GM23248 (cell line): ENCODE data around the gene ADGRE2. TPM values are rescaled to one million over a fixed set of nuclear protein-coding genes. Genes with fewer than 3 reads are reported as not detected.
"Not testable (repeated sequence)": the region's sequence is repeated elsewhere in the genome, so short reads cannot be mapped to it uniquely, and the experiment has no call there.

Experiments
- DNase-seq: peaks from one replicate; pipeline ENCODE4 v3.0.0-alpha.2; 2015
- H2AFZ ChIP-seq: fragments of 200-600 bp; sonication (generic); 2 replicates; pipeline ENCODE4 v1.6.1; 2016; ENCODE audit warnings: antibody characterized with exemption
- H3F3A ChIP-seq: fragments of 200-600 bp; sonication (generic); 2 replicates; pipeline ENCODE4 v1.6.1; 2016; ENCODE audit warnings: mild to moderate bottlenecking, antibody characterized with exemption, mixed run types; ENCODE audit not compliant: insufficient read depth
- H3K27ac ChIP-seq: fragments of 200-600 bp; sonication (generic); 2 replicates; pipeline ENCODE4 v1.5.1; 2016; ENCODE audit warnings: mild to moderate bottlenecking
- H3K27me3 ChIP-seq: fragments of 200-600 bp; sonication (generic); replicated peaks from 2 replicates; pipeline ENCODE4 v1.6.1; 2016; ENCODE audit warnings: mild to moderate bottlenecking; ENCODE audit not compliant: insufficient read depth
- H3K36me3 ChIP-seq: fragments of 200-600 bp; sonication (generic); 2 replicates; pipeline ENCODE4 v1.6.1; 2016; ENCODE audit warnings: low read depth, mild to moderate bottlenecking
- H3K4me1 ChIP-seq: fragments of 200-600 bp; sonication (generic); 2 replicates; pipeline ENCODE4 v1.6.1; 2016; ENCODE audit warnings: mild to moderate bottlenecking; ENCODE audit not compliant: insufficient read depth
- H3K4me2 ChIP-seq: fragments of 200-600 bp; sonication (generic); one replicate; pipeline ENCODE4 v1.6.1; 2016; ENCODE audit warnings: mild to moderate bottlenecking; ENCODE audit not compliant: unreplicated experiment
- H3K4me3 ChIP-seq: fragments of 200-600 bp; sonication (generic); 2 replicates; pipeline ENCODE4 v1.5.1; 2016; ENCODE audit warnings: mild to moderate bottlenecking
- H3K79me2 ChIP-seq: fragments of 200-600 bp; sonication (generic); 2 replicates; pipeline ENCODE4 v1.6.1; 2016; ENCODE audit warnings: mild to moderate bottlenecking; ENCODE audit not compliant: insufficient read depth
- H3K9ac ChIP-seq: fragments of 200-600 bp; sonication (generic); 2 replicates; pipeline ENCODE4 v1.6.1; 2016; ENCODE audit warnings: mild to moderate bottlenecking
- H3K9me2 ChIP-seq: fragments of 200-600 bp; sonication (generic); 2 replicates; pipeline ENCODE4 v1.6.1; 2016; ENCODE audit warnings: mixed run types, mild to moderate bottlenecking, moderate library complexity; ENCODE audit not compliant: insufficient read depth
- H3K9me3 ChIP-seq: fragments of 200-600 bp; sonication (generic); one replicate; pipeline ENCODE4 v1.6.1; 2017; ENCODE audit warnings: low read depth
- H4K20me1 ChIP-seq: fragments of 200-600 bp; sonication (generic); 2 replicates; pipeline ENCODE4 v1.6.0; 2016; ENCODE audit not compliant: insufficient read depth
- EZH2 ChIP-seq: fragments of 200-600 bp; sonication (generic); IDR thresholded peaks from 2 replicates; pipeline ENCODE4 v1.6.1; 2018; ENCODE audit warnings: antibody characterized with exemption, mild to moderate bottlenecking; ENCODE audit not compliant: insufficient read depth, poor library complexity, severe bottlenecking
- EZH2phosphoT487 ChIP-seq: fragments of 200-600 bp; sonication (generic); IDR thresholded peaks from 2 replicates; pipeline ENCODE4 v1.6.1; 2018; ENCODE audit warnings: antibody characterized with exemption, moderate library complexity, mild to moderate bottlenecking, low read depth; ENCODE audit not compliant: insufficient read depth
- WGBS, 2 experiments: methylation state at CpG; one replicate each; pipeline ENCODE4 v1.1.6; 2015 to 2017; ENCODE audit warnings: low lambda C conversion rate in 2 of 2, low coverage in 1 of 2; ENCODE audit errors: missing lambda C conversion rate in 2 of 2; 5-methylcytosine and 5-hydroxymethylcytosine counted together
- in situ Hi-C: fragments of 300-500 bp; cut with MboI; formaldehyde crosslinking; loops from 2 replicates; pipeline ENCODE4 v1.15.0; 2020
- polyA plus RNA-seq: library from polyadenylated mRNA; unstranded; fragments of >200 nt; fragmentation: Nextera tagmentation; extraction: Ambion mirVana; gene quantifications from 2 replicates; pipeline ENCODE4 v1.2.1, GENCODE V29; 2016
- total RNA-seq: library from RNA; depleted of rRNA; stranded (reverse); fragments of >200 nt; shearing (Covaris generic); gene quantifications from 2 replicates; pipeline ENCODE4 v1.2.3, GENCODE V29; 2014

ADGRE2 gene
- total and polyA plus RNA-seq, 2 experiments from 2014 or later, result 0.05 TPM; not detected in 1

DNA sequence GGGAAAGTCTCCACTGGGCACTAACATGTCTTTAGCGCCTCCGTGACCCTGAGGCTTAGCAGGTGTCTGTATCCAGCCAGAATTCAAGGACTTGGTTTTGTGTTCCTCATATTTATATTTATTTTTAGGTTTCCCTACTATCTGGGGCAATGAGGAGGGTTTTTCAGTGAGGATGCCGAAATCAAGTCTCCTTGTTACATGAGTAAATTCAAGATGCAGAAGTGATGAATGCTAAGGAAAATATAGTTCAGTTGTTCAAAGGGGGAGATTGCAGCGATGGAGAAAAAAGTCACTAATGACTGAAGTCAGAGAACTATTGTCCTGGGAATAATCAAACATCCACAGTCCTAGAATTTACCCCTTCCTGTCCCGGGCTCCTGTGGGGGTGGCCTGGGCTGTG, 791 bp upstream of the ADGRE2 start:
- no peaks in the 10 kb centered on the region for H3F3A ChIP-seq
- H3K4me1 ChIP-seq, result no peaks in the 10 kb centered on the region

GRCh38 chr19:14777645-14778044, 715 bp downstream of the ADGRE2 start:
- in situ Hi-C loops, H3K4me2 ChIP-seq, H3K9ac ChIP-seq, H3K27me3 ChIP-seq, H2AFZ ChIP-seq, H3K4me3 ChIP-seq, DNase-seq, H3F3A ChIP-seq, H3K27ac ChIP-seq, H3K36me3 ChIP-seq, H3K4me1 ChIP-seq, H3K9me2 ChIP-seq, H3K79me2 ChIP-seq, H3K9me3 ChIP-seq, H4K20me1 ChIP-seq: not testable (repeated sequence)
- 42 to 54% methylated on average over 4 of the region's 4 CpGs for WGBS, 2 experiments

More for the DNA sequence above, 791 bp upstream of the ADGRE2 start:
- H2AFZ ChIP-seq, result no peak overlapping the region
- H3K4me2 ChIP-seq, result no peak overlapping the region
- H3K9me3 ChIP-seq, result no peaks in the 10 kb centered on the region
- H3K27ac ChIP-seq, result no peak overlapping the region
- no peaks in the 10 kb centered on the region for H4K20me1 ChIP-seq
- no peak overlapping the region for H3K4me3 ChIP-seq
- no peak overlapping the region for H3K9ac ChIP-seq
- no peak for DNase-seq
- WGBS, 2 experiments, result 9 to 11% methylated on average over 5 of the region's 5 CpGs
- no peaks in the 10 kb centered on the region for H3K36me3 ChIP-seq
- no peaks in the 10 kb centered on the region; the same call in 1 of the 2 replicates for H3K27me3 ChIP-seq
- in situ Hi-C loops, result no loop called here
- no peaks in the 10 kb centered on the region for H3K79me2 ChIP-seq
- no peak for TF ChIP-seq EZH2phosphoT487
- no peak for TF ChIP-seq EZH2
- no peaks in the 10 kb centered on the region for H3K9me2 ChIP-seq

DNA sequence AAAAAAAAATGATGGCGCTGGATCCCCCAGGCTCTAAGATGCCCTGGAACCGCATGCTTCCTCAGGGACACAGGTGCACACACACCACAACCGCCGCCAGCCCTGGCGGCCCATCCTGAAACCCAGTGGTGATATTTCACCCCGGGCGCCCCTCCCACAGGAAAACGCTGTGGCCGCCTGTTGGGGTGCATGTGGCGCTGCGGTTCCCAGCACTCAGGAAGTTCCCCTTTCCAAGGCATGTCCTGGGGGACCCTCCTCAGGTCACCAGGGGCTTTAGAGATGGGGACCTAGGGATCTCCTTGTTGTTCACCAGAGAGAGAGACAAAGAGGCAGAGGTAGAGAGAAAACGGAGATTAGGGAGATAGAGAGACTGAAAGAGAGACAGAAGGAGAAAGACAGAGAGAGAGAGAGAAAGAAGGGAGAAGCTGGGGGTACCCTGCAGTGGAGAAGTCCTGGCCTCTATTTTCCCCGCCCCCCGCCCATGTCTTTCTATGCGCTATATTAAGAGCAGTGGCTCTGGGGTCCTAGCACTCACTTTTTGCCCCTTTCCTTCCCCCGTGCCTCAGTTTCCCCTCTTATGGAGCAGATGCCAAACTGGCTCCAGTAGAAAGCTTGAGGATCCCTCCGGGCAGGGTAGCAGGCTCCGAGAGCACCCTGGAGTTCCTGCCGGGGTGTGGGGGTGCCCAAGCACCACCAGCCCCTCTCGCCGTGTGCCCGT, 2.3 kb downstream of the ADGRE2 start:
- peak overlapping the region; percentile 32; the same call in 1 of the 2 replicates for H2AFZ ChIP-seq
- H3F3A ChIP-seq, result no peaks in the 10 kb centered on the region
- DNase-seq, result no peak
- H3K9me3 ChIP-seq, result no peaks in the 10 kb centered on the region
- no peaks in the 10 kb centered on the region for H4K20me1 ChIP-seq
- no peaks in the 10 kb centered on the region for H3K79me2 ChIP-seq
- H3K27me3 ChIP-seq, result no peaks in the 10 kb centered on the region; the same call in 1 of the 2 replicates
- no peaks in the 10 kb centered on the region for H3K36me3 ChIP-seq
- no peak overlapping the region for H3K27ac ChIP-seq
- 6 to 10% methylated on average over 16 to 22 of the region's 22 CpGs for WGBS, 2 experiments
- TF ChIP-seq EZH2phosphoT487, result no peak
- TF ChIP-seq EZH2, result no peak
- no peak overlapping the region for H3K4me2 ChIP-seq
- in situ Hi-C loops, result no loop called here
- no peaks in the 10 kb centered on the region for H3K9me2 ChIP-seq
- H3K4me1 ChIP-seq, result no peaks in the 10 kb centered on the region
- H3K4me3 ChIP-seq, result peak overlapping the region; percentile 49; the same call in 1 of the 2 replicates
- H3K9ac ChIP-seq, result no peak overlapping the region

DNA sequence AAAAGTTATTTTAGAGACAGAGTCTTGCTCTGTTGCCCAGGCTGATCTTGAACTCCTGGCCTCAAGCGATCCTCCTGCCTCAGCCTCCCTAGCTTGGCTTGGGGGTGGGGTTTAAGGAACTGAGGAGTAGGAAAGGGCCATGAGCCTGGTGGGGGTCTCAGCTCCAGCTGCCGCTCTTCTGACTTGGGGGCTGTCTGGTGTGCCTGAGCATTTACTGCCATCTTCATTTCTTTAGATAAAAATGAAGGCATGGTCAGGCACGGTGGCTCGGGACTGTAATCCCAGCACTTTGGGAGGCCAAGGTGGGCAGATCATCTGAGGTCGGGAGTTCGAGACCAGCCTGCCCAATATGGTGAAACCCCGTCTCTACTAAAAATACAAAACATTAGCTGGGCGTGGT, 3.0 kb downstream of the ADGRE2 start:
- H3K4me1 ChIP-seq, in situ Hi-C loops, H3K4me2 ChIP-seq, H2AFZ ChIP-seq, H3K4me3 ChIP-seq, H3K27ac ChIP-seq, H3K79me2 ChIP-seq, H3K27me3 ChIP-seq, H3F3A ChIP-seq, H3K36me3 ChIP-seq, DNase-seq, H3K9me2 ChIP-seq, H3K9me3 ChIP-seq, H3K9ac ChIP-seq, H4K20me1 ChIP-seq: not testable (repeated sequence)
- WGBS, 2 experiments, result 43 to 47% methylated on average over 8 of the region's 8 CpGs

- Histone ChIP-seq H3K9me3 (no peaks in the 10 kb centered on the region), H3K4me3 (no peak overlapping the region), H3K9ac (no peak overlapping the region), H4K20me1 (no peaks in the 10 kb centered on the region), H3K79me2 (no peaks in the 10 kb centered on the region), H2AFZ (no peak overlapping the region), H3K4me1 (no peaks in the 10 kb centered on the region), H3K27ac (no peak overlapping the region), H3K9me2 (no peaks in the 10 kb centered on the region), H3K36me3 (no peaks in the 10 kb centered on the region), H3K27me3 (no peaks in the 10 kb centered on the region; the same call in 1 of the 2 replicates), H3F3A (no peaks in the 10 kb centered on the region), H3K4me2 (no peak overlapping the region)
- WGBS, 2 experiments, result 38 to 44% methylated on average over 9 to 10 of the region's 10 CpGs
- DNase-seq, result no peak
- in situ Hi-C loops, result no loop called here
- TF ChIP-seq EZH2, result no peak
- no peak for TF ChIP-seq EZH2phosphoT487
These were observed 4.0 kb downstream of the ADGRE2 start for GRCh38 chr19:14774373-14774772.

GRCh38 chr19:14773722-14774121, 4.6 kb downstream of the ADGRE2 start:
- H3K4me3 ChIP-seq, H3K27ac ChIP-seq, H3K9me2 ChIP-seq, H2AFZ ChIP-seq, H3K9me3 ChIP-seq, H3F3A ChIP-seq, H3K4me2 ChIP-seq, H3K79me2 ChIP-seq, DNase-seq, H3K4me1 ChIP-seq, H4K20me1 ChIP-seq, in situ Hi-C loops, H3K36me3 ChIP-seq, H3K27me3 ChIP-seq, H3K9ac ChIP-seq: not testable (repeated sequence)
- WGBS, 2 experiments, result 38 to 44% methylated on average over 9 of the region's 9 CpGs
